B cell (primary cell): ENCODE results near the gene SPCS1.

Source experiments
- CTCF ChIP-seq: fragments of 200-600 bp; IDR thresholded peaks from one replicate; pipeline ENCODE4 v1.8.0; 2022; ENCODE audit warnings: antibody characterized with exemption, mild to moderate bottlenecking
- EZH2 ChIP-seq: IDR thresholded peaks from 2 replicates; pipeline ENCODE4 v1.6.1; 2012; ENCODE audit warnings: borderline replicate concordance, low read depth, mild to moderate bottlenecking, moderate library complexity, low read length; ENCODE audit not compliant: insufficient read depth, poor library complexity, severe bottlenecking

- no peak for TF ChIP-seq CTCF
- no peak for TF ChIP-seq EZH2
Observed at GRCh38 chr3:52696830-52697631, 8.9 kb upstream of the SPCS1 start.
